Posterior cingulate gyrus (tissue), 11 donors: ENCODE results near the gene TDRD9.
A peak's percentile ranks its signal among the peaks of the same experiment; 100 is the strongest.

Experiments used
- DNase-seq, 10 donors: peaks; one replicate each; pipeline versions ENCODE4 v3.0.0 to v3.0.0-alpha.2; 2020 to 2021; ENCODE audit warnings: mixed read lengths in 3 of 10
- intact Hi-C: fragments of 100-400 bp; cut with DNase I; formaldehyde crosslinking; loops from one replicate; pipeline ENCODE4 v1.15.1; 2023

TDRD9 gene

GRCh38 chr14:104054222-104054905 is 126.1 kb downstream of the TDRD9 start:
- intact Hi-C loops, result no loop called here
- DNase-seq, result no peak

- no peak for DNase-seq
- intact Hi-C loops, result no loop called here
These were observed 134.0 kb downstream of the TDRD9 start for GRCh38 chr14:104062281-104062680.

- no peak for DNase-seq
- intact Hi-C loops, result no loop called here
These were observed 135.7 kb downstream of the TDRD9 start for GRCh38 chr14:104064003-104064402.

GRCh38 chr14:104066279-104066678 is 138.0 kb downstream of the TDRD9 start:
- intact Hi-C loops, result no loop called here
- peak in 1 of 10 donors; percentile 61 for DNase-seq

- peak in 1 of 10 donors; percentile 57 for DNase-seq
- intact Hi-C loops, result no loop called here
These were observed 138.6 kb downstream of the TDRD9 start for GRCh38 chr14:104066719-104067295.

GRCh38 chr14:104069541-104069940 is 141.3 kb downstream of the TDRD9 start:
- no peak for DNase-seq
- intact Hi-C loops, result no loop called here

- intact Hi-C loops, result no loop called here
- DNase-seq, result no peak
These were observed 144.3 kb downstream of the TDRD9 start for GRCh38 chr14:104072586-104072985.

GRCh38 chr14:104073764-104074163 is 145.5 kb downstream of the TDRD9 start:
- intact Hi-C loops, result no loop called here
- no peak for DNase-seq

- no peak for DNase-seq
- intact Hi-C loops, result loop anchor here (5.0 kb wide), 1 partner anchor 487 kb away; no protein-coding TSS in a partner anchor
These were observed 147.4 kb downstream of the TDRD9 start for GRCh38 chr14:104075530-104076151.

- DNase-seq, result no peak
- intact Hi-C loops, result loop anchor here (5.0 kb wide), 1 partner anchor 486 kb away; no protein-coding TSS in a partner anchor
These were observed 148.5 kb downstream of the TDRD9 start for GRCh38 chr14:104076743-104077142.

GRCh38 chr14:104078031-104078455 is 149.8 kb downstream of the TDRD9 start:
- intact Hi-C loops, result loop anchor here (5.0 kb wide), 1 partner anchor 484 kb away; no protein-coding TSS in a partner anchor
- DNase-seq, result peak; percentile 75 to 98 (median 90)

- intact Hi-C loops, result no loop called here
- peak in 2 of 10 donors; percentile 4 to 71 for DNase-seq
These were observed 152.4 kb downstream of the TDRD9 start for GRCh38 chr14:104080376-104081260.

GRCh38 chr14:104081261-104081835 is 153.1 kb downstream of the TDRD9 start:
- no peak for DNase-seq
- intact Hi-C loops, result no loop called here

GRCh38 chr14:104081951-104082464 is 153.8 kb downstream of the TDRD9 start:
- intact Hi-C loops, result no loop called here
- peak in 3 of 10 donors; percentile 3 to 79 (median 68) for DNase-seq

GRCh38 chr14:104082807-104083206 is 154.6 kb downstream of the TDRD9 start:
- intact Hi-C loops, result no loop called here
- DNase-seq, result peak in 3 of 10 donors; percentile 6 to 56 (median 7)

GRCh38 chr14:104084251-104085002 is 156.2 kb downstream of the TDRD9 start:
- peak in 1 of 10 donors; percentile 7 for DNase-seq
- intact Hi-C loops, result no loop called here

GRCh38 chr14:104085032-104085888 is 157.0 kb downstream of the TDRD9 start, which contains the start of gene ASPG:
Gene ASPG, plus strand, starts transcription at chr14:104085700. Its CDS starts 71 bp downstream, at chr14:104085771.
- intact Hi-C loops, result no loop called here

GRCh38 chr14:104085889-104086201 is 157.6 kb downstream of the TDRD9 start:
- intact Hi-C loops, result no loop called here

More at GRCh38 chr14:104085032-104085888, 157.0 kb downstream of the TDRD9 start, which contains the start of gene ASPG:
- DNase-seq, result peak in 4 of 10 donors; percentile 7 to 57 (median 32)

More at GRCh38 chr14:104085889-104086201, 157.6 kb downstream of the TDRD9 start:
- no peak for DNase-seq
